T1000 (cell line): ENCODE measurements around the gene FAM83C.

Source experiments
- DNase-seq: peaks from one replicate; lab custom pipeline; 2025; ENCODE audit warnings: mixed read lengths; lab: John Stamatoyannopoulos, UW

Gene FAM83C

DNA sequence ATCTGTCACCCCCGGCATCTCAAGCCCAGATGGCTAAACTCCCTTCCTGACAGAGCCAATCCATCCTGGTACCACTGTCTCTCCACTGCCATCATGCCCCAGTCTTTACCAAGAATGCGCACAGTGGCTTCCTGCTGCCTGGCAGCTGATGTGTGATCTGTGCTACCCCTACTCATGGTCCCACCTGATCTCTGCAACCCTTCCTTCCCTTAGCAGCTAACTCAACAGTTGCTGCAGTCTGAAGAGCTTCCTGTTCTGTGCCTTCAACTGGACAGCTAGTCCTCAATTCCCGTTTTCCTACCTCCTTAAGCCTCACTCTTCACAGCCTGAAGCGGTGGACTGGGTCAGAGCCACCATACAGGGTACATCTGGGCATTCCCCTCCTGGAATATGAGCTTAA, 7.6 kb upstream of the FAM83C start:
- DNase-seq = no peak

DNA sequence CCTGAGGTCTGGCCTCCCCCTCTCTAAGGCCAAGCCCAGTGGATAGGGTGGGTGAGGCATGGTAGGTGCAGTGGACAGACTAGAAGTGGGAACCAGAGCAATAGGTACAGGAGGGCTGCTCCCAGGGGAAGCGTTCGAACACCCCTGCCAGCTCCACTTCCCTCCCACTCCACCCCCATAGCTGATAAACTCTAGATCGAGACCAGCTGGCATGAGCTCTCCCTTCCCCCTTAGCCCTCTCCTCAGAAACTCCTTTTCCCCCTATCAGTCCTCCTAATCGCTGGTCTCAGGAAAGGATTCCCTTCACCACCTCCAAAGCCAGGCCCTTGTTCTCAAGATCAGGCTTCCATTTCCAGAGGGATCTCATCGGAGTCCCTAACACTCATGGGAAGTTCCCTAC, 6.0 kb upstream of the FAM83C start:
- DNase-seq = no peak

DNA sequence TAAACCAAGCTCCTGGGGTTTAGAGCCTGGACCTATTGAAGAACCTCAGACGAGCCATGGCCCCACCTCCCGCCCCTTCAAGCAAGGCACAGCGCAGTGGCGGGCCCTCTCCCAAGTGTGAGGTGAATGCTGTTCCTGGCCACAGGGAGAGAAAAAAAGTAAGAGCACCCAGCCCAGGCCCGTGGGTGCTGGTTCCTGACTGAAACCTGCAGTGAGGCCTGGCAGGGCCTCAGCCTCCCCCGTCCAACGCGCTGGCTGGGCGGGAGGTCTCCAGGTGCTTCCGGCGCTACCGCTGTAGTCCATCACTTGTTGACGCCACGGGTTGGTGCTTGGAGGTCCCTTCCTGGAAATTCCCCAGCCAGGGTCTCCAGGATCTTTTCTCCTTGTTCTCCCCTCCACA, 5.5 kb upstream of the FAM83C start:
- DNase-seq = no peak

DNA sequence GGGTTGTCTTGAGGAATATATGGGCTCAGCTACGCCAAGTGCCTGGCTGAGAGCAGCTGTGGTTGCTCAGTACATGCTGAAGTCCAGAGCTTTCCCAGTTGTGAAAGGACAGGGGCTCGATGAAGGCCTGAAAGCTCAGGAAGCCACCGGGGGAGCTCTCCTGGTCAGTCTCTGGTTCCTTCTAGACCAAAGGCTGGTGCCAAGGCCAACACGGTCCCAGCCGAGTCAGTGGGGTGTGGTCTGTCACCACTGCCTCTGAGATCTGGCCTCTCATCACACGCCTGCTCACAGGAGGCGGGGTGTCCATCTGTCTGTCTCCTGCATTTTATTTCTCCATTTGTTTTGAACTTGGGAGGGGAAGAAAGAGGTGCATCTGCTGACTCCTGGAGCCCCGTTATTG, 4.9 kb upstream of the FAM83C start:
- DNase-seq = no peak

DNA sequence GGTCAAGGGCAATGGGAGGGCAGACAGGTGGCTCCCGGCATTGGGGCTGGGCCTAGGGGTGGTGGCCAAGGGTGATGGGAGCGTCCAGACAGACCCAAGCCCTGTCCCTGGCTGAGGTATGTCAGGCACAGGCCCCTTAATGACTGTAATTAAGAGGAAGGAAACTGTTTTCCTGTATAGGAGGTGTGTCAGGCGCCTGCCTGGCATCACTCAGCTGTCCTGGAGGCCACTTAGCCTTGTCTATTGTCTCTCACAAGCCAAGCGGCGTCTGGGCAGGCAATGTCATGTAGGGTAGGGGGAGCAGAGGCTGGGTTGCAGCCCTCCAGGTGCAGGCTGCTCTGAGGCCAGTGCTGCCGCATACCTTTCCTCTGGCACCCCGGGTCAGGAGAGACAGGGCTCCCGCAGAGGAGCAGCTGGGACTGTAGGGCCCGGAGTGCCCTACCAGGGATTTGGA, 3.9 kb upstream of the FAM83C start:
- DNase-seq = no peak

DNA sequence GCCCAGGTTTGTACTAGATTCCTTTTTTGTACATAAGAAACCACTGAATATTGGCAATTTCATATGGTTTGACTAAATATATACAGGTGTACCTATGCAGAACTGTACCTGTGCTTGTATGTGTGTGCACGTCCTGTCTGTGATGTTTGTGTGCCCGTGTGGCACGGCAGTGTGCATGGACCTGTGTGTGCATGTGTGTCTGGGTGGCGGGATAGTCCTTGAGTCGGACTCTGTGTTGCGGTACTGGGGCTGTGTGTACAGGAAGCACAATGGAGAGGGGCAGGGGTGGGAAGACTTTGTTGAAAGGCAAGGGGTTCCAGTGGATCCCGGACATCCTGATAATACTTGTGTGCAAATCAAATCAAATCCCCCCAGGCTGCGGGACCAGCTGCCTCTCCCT, 3.4 kb upstream of the FAM83C start:
- DNase-seq = no peak

DNA sequence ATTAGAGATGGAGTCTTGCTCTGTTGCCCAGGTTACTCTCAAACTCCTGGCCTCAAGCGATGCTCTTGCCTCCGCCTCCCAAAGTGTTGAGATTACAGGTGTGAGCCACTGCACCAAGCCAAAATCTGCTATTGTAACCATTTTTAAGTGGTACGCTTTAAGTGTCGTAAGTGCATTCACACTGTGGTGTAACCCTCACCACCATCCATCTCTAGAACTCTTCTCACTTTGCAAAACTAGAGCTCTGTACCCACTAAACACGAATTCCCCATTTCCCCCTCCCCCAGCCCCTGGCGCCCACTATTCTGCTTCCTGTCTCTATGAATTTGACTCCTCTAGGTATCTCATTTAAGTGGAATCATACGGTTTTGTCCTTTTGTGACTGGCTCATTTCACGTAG, 2.8 kb upstream of the FAM83C start:
- no peak for DNase-seq

DNA sequence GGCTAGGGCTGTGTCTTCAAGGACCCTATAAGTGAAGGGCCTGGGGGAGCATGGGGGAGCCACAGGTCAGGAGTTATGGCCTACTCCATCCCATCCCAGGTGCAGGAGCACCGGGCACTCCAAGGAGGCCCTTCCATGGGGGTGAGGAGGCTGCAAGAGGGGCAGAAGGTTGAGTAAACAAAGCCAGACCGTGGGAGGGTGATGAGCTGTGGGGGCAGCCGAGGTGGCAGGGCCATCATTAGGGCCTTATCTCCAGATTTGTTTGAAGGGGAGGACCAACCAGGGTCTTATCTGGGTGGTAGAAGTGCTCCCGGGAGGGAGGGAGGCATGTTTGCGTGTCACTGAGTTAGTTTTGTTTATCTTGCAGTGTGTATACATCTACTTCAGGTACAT, 2.1 kb upstream of the FAM83C start:
- no peak for DNase-seq

DNA sequence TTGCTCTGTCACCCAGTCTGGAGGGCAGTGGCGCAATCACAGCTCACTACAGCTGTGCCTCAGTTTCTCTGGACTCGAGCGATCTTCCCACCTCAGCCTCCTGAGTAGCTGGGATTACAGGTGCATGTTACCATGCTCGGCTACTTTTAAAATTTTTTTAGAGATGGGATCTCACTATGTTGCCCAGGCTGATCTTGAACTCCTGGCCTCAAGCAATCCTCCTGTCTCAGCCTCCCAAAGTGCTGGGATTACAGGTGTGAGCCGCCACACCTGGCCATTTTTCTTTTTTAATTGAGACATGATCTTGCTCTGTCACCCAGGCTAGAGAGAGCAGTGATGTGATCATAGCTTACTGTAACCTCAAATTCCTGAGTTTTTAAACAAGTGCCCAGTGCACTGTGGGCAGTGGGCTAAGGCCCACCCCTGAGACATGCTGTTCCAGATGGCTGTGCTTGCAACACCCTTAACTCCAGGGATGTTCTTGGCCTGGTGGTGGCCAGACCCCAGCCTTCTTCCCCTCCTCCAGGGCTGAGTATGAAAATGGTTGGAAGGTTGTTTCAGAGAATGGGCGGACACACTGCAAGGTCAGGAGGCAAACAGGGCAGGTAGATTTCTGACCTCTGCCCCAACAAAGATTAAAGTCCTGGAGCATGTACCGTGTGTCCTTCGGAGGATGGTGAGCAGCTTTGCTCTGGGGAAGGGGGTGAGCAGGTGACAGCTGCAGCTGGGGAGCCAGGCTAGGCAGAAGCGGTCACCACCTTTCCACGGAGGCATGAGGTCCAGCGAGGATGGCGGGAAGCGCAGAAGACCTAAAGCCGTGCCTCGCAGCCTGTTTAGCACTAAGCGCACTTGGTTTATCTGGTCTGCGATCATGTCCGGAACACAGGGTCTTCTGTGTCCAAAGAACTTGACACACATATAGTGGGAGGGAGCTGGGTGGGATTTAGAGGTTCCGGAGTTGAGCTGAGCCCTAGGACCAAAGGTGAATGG, 1.4 kb upstream of the FAM83C start:
- DNase-seq = no peak

DNA sequence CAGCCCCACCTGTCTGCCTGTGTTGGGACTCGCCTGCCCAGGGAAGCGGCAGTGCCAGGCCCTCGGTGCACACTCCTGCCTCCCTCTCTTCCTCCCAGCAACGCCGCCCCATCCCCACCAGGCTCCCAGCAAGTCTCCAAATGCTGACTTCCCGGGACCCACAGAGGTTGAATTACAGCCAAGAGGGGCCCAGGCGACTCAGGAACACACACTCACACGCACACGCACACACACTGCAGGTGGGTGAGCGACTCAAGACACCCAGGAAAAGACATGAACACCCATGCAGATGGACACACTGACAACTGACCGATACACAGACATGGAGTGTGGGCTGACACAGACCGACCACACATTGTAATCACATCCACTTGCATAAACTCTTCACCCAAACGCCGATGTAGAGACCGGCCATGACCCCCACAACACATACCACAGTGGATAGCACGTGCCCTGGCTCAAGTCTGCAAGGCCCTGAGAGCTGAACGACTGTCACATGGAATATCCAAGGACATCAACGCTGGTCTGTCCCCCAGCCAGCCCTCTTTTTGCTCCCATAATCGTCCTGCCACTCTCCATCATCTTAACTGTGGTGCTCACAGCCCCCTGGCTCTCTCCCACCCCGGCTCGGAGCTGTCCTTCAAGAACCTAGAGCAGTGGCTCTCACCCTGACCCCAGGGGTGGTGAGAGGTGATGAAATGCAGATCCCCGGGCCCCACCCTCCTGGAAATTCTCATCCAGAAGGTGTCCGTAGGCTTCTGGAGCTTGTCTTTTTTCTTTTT, 470 bp upstream of the FAM83C start:
- DNase-seq = no peak

DNA sequence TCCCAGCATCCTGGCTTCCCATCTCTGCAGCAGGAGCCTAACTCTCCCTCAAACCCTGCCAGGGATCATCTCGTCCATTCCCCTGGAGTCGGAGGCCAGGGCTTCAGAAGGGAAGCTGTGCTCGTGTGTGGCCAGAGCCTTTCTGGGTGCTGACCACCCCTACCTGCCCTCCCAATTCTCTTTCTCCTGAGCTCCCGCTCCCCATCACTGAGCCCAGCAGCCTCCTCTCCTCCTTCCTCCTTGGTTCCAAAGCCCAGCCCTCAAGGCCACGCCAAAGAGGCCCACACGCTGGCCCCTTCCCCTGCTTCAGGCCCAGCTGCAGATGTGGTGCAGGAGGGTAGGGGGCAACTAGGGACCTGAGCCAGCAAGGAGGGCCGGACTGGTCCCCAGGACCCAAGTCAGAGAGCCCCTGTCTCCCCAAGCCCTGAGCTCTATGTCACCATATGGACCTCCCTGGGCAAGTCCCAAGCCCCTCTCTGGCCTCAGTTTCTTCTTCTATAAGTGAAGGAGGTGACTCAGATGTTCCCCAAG, 1.3 kb downstream of the FAM83C start:
- DNase-seq = no peak

DNA sequence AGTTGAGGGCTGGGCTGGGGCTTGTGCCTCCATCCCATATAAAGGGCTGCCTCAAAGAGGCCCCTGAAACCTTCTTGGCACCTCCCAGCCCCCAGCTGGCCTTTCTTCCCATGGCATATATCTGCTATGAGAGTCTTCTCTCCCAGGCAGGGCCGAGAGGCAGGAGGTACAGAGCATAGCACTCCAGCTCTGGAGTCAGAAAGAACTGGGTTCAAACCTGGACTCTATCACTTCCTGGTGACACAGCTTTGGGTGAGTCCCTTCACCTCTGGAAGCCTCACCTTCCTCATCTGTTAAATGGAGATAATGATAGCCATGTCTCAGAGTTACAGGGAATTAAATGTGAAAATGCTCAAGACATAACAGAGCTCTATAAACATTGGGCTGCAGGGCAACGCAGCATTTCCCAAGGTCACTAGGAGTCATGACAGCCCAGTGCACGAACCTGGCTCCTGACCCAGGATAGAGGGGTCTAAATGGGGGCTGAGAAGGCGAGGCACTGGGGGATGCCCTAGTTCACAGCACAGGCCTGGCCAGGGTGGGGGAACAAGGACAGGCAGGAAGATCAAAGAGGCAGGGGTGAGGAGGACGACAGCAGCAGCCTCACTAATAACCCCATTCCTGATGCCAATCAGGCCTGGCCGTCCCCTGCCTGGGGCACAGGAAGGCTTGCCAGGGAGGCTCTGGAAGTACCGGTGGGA, 1.9 kb downstream of the FAM83C start:
- no peak for DNase-seq

DNA sequence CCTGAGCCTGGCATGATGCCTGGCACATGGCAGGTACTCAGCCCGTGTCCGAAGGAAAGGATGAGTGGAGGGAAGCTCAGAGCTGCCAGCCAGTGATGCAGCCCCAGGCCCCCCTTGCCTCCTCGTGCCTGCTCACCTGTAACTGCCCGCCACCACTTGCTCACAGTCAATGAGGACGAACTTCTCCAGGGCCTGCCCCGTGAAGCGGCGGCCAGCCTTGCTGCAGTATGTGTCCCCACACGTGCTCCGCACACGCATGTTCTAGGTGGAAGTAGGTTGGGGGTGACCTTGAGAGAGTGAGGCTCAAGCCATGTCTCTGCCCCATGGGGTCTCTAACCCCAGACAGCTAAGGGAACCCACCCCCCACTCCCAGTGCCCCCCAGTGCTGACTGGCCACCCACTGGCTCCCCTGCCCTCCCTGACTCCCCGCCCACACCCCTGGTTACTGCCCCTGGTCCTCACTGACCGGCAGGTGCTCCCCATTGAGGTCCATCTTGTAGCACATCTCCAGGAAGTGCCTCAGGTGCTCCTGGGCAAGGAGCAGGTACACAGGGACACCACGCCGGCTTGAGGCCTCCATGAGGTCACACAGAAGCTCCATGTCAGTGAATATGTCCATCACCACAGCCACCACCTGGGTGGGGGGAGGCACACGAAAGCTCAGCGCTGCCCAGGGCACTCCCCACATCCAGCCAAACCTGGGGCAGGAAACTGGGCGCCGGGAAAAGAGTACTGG, 3.7 kb downstream of the FAM83C start:
- no peak for DNase-seq

DNA sequence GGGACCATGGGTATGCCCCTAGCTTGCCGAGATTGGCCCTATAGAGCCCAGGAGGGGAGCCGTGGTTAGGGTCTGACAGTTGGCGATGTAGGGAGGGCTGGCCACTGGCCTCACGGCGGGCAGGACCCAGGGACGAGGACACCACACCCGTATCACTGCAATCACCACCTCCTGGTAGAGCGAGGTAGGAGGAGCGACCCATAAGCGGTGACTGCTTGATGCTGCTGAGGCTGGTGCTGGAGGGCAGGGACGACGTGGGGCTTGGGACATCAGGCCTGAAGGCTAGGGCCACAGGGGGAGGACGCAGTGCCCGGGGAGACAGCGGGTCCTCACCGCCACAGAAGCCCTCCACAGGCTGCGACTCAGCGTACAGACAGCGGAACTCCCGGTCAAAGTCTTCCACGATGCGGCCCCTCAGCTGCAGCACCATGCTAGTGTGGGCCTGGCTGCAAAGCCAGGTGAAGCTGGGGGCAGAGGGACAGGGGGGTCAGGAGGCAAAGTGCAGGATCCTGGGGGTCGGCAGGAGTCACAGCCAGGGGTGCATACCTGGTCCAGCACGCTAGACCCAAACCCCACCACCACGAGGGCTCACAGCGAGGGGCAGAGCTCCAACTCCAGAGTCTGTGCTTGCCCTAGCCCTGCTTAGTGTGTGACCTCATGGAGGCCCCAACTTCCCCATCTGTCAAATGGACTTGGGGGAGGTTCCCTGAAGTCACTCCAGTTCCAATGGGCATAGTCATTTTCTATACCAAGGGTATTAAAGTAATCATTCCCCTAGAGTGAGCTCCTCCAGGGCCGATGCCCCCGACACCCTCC, 4.5 kb downstream of the FAM83C start:
- DNase-seq = no peak

DNA sequence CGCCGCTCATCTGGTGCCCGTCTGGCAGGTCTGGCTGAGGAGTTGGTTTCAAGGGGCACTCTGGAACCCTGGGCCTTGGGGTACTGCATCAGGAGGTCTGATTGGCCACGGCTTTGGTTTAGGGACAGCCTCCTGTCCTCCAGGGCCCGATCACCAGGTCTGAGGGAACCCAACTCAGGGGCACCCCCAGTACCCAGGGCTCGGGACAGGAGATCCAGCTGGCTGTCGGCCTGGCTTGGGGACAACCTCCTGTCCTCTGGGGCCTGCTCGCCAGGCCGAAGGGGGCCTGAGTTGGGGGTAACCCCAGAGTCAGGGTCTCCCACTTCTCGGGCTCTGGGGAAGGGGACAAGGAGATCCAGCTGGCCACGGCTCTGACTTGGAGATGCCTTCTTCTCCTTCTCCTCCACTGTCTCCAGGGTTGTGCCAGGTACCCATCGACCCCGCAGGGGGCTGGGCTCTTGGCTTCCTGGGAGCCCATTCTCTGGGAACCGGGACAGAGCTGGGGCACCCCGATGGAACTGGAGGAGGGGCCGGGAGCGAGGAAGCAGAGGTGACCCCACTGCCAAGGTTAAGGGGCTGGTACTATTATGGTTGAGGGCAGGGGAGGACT, 5.2 kb downstream of the FAM83C start:
- no peak for DNase-seq

DNA sequence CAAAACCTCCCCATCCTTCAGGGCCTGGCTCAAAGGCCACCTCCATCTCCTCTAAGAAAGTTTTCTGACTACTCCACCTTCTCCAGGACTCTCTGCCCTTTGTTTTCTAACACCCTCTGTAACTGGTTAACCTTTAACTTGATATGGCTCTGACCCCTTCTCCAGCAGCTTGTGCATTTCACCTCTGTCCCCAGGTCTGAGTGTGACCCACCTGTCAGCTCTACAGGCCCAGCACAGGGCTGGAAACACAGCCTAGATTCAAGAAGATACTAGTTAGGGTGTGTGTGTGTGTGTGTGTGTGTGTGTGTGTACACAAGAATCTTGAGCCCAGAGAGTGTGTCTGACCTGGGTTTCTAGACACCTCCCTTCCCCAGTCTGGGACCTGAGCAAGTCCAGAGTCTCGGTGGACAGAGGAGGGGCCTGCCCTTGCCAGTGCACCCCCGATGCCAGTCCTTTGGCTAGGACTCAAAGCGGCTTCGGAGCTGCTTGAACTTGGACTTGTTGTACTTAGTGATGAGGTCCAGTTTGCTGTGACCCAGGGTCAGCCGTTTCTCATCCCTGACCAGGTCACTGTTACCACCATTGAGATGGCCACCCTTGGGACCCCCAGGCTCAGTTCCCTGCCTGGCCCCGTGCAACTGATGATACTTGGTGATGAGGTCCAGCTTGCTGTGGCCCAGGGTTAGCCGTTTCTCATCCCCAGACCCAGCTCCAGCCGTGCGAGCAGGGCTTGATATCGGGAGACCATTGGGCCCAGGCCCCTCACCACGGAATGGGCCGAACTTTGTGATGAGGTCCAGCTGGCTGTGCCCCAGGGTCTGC, 5.9 kb downstream of the FAM83C start:
- DNase-seq = no peak

DNA sequence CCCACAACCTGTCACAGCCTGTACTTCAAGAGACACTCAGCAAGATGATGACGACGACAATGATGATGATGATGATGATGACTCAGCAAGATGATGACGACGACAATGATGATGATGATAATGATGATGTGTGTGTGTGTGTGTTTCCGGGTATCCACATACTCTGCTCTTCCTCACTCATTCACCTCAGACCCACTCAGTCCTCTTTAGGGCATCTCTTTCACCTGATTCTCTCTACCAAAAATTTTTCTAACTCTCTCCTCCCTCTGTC, 6.5 kb downstream of the FAM83C start:
- DNase-seq = no peak

DNA sequence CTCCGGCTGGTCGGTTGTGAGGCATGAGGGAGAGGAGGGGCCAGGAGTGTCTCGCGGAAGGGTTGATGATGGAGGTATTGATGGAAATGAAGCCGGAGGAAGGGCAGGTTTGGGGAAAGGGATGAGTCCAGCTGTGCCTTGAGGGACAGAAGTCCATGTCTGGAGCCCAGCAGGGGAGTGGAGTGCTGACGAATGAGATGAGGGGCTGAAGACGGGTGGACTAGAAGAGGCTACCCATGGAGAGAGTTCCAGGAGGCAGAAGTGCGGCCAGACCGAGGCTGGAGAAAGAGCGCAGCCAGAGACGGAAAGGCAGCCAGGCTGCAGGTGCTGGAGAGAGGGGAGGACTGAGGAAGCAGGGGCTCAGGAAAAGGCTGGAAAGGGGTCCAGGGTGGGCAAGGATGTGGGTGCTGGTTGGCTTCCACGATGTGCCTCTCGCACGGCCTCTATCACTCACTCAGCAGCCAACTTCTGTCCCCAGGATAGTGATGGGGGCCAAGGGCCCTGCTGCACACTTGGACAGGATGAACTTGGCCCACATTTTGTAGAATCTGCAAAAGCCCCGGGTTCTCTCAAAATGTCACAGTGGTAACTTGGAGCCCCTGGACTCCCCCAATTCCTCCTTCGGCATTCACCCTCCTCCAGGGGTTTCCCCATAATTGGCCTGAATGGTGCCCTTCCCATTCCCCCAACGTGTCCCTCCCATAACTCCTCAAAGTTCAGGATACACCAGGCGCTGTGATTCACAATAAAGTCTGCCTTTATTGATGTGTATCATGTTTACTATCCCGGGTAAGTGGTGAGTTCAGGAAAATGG, 7.0 kb downstream of the FAM83C start:
- DNase-seq = no peak
